Muscle layer of colon (tissue), 2 donors: ENCODE results near the gene FAH.

Experiments
- H3K27ac ChIP-seq: one replicate; pipeline ENCODE4 v1.7.0; 2013; ENCODE audit warnings: low read depth, mild to moderate bottlenecking, low read length, moderate library complexity
- H3K27me3 ChIP-seq, 2 donors: one replicate each; pipeline ENCODE4 v1.7.0; 2013; ENCODE audit warnings: low read length in 2 of 2, mild to moderate bottlenecking in 2 of 2; ENCODE audit not compliant: insufficient read depth in 2 of 2, control insufficient read depth in 1 of 2
- H3K36me3 ChIP-seq: one replicate; pipeline ENCODE4 v1.7.0; 2013; ENCODE audit warnings: mild to moderate bottlenecking, low read length; ENCODE audit not compliant: insufficient read depth
- H3K4me1 ChIP-seq: one replicate; pipeline ENCODE4 v1.7.0; 2013; ENCODE audit warnings: mild to moderate bottlenecking, low read length; ENCODE audit not compliant: insufficient read depth
- H3K4me3 ChIP-seq, 2 donors: one replicate each; pipeline ENCODE4 v1.7.0; 2013; ENCODE audit warnings: low read length in 2 of 2, low read depth in 1 of 2, mild to moderate bottlenecking in 1 of 2, moderate library complexity in 1 of 2
- H3K9ac ChIP-seq: one replicate; pipeline ENCODE4 v1.7.0; 2013; ENCODE audit warnings: low read length
- H3K9me3 ChIP-seq: one replicate; pipeline ENCODE4 v1.7.0; 2013; ENCODE audit warnings: mild to moderate bottlenecking, low read length
- donor health status: abdominal sarcoma.
- donor health status: Adenocarcinoma of cecum.

Gene FAH

GRCh38 chr15:80162059-80162554, 9.3 kb downstream of the FAH start:
- H3K4me3 ChIP-seq: no peak overlapping the region
- no peaks in the 10 kb centered on the region for H3K27me3 ChIP-seq
- H3K9ac ChIP-seq: no peak overlapping the region
- peak overlapping the region; percentile 30 for H3K27ac ChIP-seq
- H3K36me3 ChIP-seq: peaks cover 14% of the 10 kb centered on the region
- no peaks in the 10 kb centered on the region for H3K9me3 ChIP-seq
- H3K4me1 ChIP-seq: peaks cover 29% of the 10 kb centered on the region

- H3K9me3 ChIP-seq: no peaks in the 10 kb centered on the region
- H3K27me3 ChIP-seq: no peaks in the 10 kb centered on the region
- no peak overlapping the region for H3K27ac ChIP-seq
- H3K36me3 ChIP-seq: peaks cover 15% of the 10 kb centered on the region
- H3K4me3 ChIP-seq: no peak overlapping the region
- H3K9ac ChIP-seq: no peak overlapping the region
- H3K4me1 ChIP-seq: peaks cover 29% of the 10 kb centered on the region
These were observed 10.4 kb downstream of the FAH start for GRCh38 chr15:80163217-80163616.

GRCh38 chr15:80163897-80164296, 11.1 kb downstream of the FAH start:
- Histone ChIP-seq H3K27me3 (no peaks in the 10 kb centered on the region), H3K36me3 (peaks cover 13% of the 10 kb centered on the region), H3K4me1 (peaks cover 29% of the 10 kb centered on the region), H3K4me3 (no peak overlapping the region), H3K27ac (no peak overlapping the region), H3K9me3 (no peaks in the 10 kb centered on the region), H3K9ac (no peak overlapping the region)

GRCh38 chr15:80167936-80168335, 15.1 kb downstream of the FAH start:
- no peaks in the 10 kb centered on the region for H3K4me1 ChIP-seq
- H3K4me3 ChIP-seq: no peak overlapping the region
- H3K27me3 ChIP-seq: no peaks in the 10 kb centered on the region
- H3K27ac ChIP-seq: no peak overlapping the region
- peaks cover 6% of the 10 kb centered on the region for H3K36me3 ChIP-seq
- no peak overlapping the region for H3K9ac ChIP-seq
- H3K9me3 ChIP-seq: no peaks in the 10 kb centered on the region

- H3K4me3 ChIP-seq: no peak overlapping the region
- no peak overlapping the region for H3K9ac ChIP-seq
- H3K27me3 ChIP-seq: no peaks in the 10 kb centered on the region
- H3K4me1 ChIP-seq: no peaks in the 10 kb centered on the region
- no peak overlapping the region for H3K27ac ChIP-seq
- H3K36me3 ChIP-seq: peaks cover 6% of the 10 kb centered on the region
- H3K9me3 ChIP-seq: no peaks in the 10 kb centered on the region
These were observed 15.6 kb downstream of the FAH start for GRCh38 chr15:80168421-80168820.

- peaks cover 8% of the 10 kb centered on the region for H3K36me3 ChIP-seq
These were observed 17.1 kb downstream of the FAH start for GRCh38 chr15:80169768-80170357.

GRCh38 chr15:80170596-80170995, 17.8 kb downstream of the FAH start:
- H3K9ac ChIP-seq: no peak overlapping the region

More at GRCh38 chr15:80169768-80170357, 17.1 kb downstream of the FAH start:
- no peak overlapping the region for H3K4me3 ChIP-seq
- no peak overlapping the region for H3K27ac ChIP-seq
- no peaks in the 10 kb centered on the region for H3K4me1 ChIP-seq
- no peak overlapping the region for H3K9ac ChIP-seq
- H3K27me3 ChIP-seq: no peaks in the 10 kb centered on the region
- no peaks in the 10 kb centered on the region for H3K9me3 ChIP-seq

GRCh38 chr15:80171787-80172186, 19.0 kb downstream of the FAH start:
- Histone ChIP-seq H3K4me1 (no peaks in the 10 kb centered on the region), H3K27ac (no peak overlapping the region), H3K9ac (no peak overlapping the region), H3K36me3 (peaks cover 11% of the 10 kb centered on the region), H3K9me3 (no peaks in the 10 kb centered on the region), H3K27me3 (no peaks in the 10 kb centered on the region), H3K4me3 (no peak overlapping the region)

More at GRCh38 chr15:80170596-80170995, 17.8 kb downstream of the FAH start:
- no peak overlapping the region for H3K27ac ChIP-seq
- no peaks in the 10 kb centered on the region for H3K27me3 ChIP-seq
- H3K9me3 ChIP-seq: no peaks in the 10 kb centered on the region
- no peak overlapping the region for H3K4me3 ChIP-seq
- peaks cover 11% of the 10 kb centered on the region for H3K36me3 ChIP-seq
- H3K4me1 ChIP-seq: no peaks in the 10 kb centered on the region

- Histone ChIP-seq H3K27me3 (no peaks in the 10 kb centered on the region), H3K9me3 (no peaks in the 10 kb centered on the region), H3K36me3 (peaks cover 12% of the 10 kb centered on the region), H3K4me1 (no peaks in the 10 kb centered on the region), H3K27ac (no peak overlapping the region), H3K9ac (no peak overlapping the region), H3K4me3 (no peak overlapping the region)
These were observed 19.6 kb downstream of the FAH start for GRCh38 chr15:80172401-80172800.

- Histone ChIP-seq H3K4me1 (no peaks in the 10 kb centered on the region), H3K27ac (no peak overlapping the region), H3K4me3 (no peak overlapping the region), H3K27me3 (no peaks in the 10 kb centered on the region), H3K36me3 (peaks cover 14% of the 10 kb centered on the region), H3K9me3 (no peaks in the 10 kb centered on the region), H3K9ac (no peak overlapping the region)
These were observed 20.4 kb downstream of the FAH start for GRCh38 chr15:80173022-80173759.

- no peaks in the 10 kb centered on the region for H3K27me3 ChIP-seq
- no peak overlapping the region for H3K9ac ChIP-seq
- no peaks in the 10 kb centered on the region for H3K4me1 ChIP-seq
- H3K9me3 ChIP-seq: no peaks in the 10 kb centered on the region
- H3K27ac ChIP-seq: no peak overlapping the region
- H3K36me3 ChIP-seq: peaks cover 15% of the 10 kb centered on the region
- H3K4me3 ChIP-seq: no peak overlapping the region
These were observed 21.4 kb downstream of the FAH start for GRCh38 chr15:80174017-80174746.
